Activated CD4-positive, alpha-beta T cell treated with anti-CD3 and anti-CD28 coated beads, Interleukin-2, amount 50 U/mL, for 48 hours (primary cell): ENCODE data around the gene GINS1.

Experiments used
- DNase-seq, 2 experiments: peaks; one replicate each; pipeline ENCODE4 v3.0.0-alpha.2; 2020

GINS1 gene

GRCh38 chr20:25496165-25496967, 88.9 kb downstream of the GINS1 start:
- no peak for DNase-seq

- DNase-seq: no peak
Observed at GRCh38 chr20:25496968-25497401, 89.5 kb downstream of the GINS1 start.

- DNase-seq: no peak
Observed at GRCh38 chr20:25497586-25498279, 90.3 kb downstream of the GINS1 start.
